ENCODE measurements around the gene RFFL.
"Not testable (repeated sequence)": the region's sequence is repeated elsewhere in the genome, so short reads cannot be mapped to it uniquely, and the experiment has no call there.

Gene RFFL

GRCh38 chr17:35046245-35046644 lies 17.3 kb downstream of the RFFL start:
- DNase-seq: no peak

- DNase-seq: not testable (repeated sequence)
These were observed 18.0 kb downstream of the RFFL start for GRCh38 chr17:35045458-35045979.

DNA sequence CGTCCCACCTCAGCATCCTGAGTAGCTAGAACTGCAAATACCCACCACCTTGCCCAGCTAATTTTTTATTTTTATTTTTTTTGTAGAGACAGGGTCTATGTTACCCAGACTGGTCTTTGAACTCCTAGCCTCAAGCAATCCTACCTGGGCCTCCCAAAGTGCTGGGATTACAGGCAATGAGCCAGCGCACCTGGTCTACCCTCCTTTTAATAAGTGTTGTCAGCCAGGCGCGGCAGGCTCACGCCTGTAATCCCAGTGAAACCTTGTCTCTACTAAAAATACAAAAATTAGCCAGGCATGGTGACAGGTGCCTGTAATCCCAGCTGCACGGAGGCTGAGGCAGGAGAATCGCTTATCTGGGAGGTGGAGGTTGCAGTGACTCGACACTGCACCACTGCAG lies 19.3 kb downstream of the RFFL start:
- DNase-seq: no peak

GRCh38 chr17:35041390-35041789 lies 22.1 kb downstream of the RFFL start:
- no peak for DNase-seq

- DNase-seq: no peak
These were observed 25.1 kb downstream of the RFFL start for GRCh38 chr17:35038453-35038852.

GRCh38 chr17:35030780-35031179 lies 32.7 kb downstream of the RFFL start:
- no peak for DNase-seq

DNA sequence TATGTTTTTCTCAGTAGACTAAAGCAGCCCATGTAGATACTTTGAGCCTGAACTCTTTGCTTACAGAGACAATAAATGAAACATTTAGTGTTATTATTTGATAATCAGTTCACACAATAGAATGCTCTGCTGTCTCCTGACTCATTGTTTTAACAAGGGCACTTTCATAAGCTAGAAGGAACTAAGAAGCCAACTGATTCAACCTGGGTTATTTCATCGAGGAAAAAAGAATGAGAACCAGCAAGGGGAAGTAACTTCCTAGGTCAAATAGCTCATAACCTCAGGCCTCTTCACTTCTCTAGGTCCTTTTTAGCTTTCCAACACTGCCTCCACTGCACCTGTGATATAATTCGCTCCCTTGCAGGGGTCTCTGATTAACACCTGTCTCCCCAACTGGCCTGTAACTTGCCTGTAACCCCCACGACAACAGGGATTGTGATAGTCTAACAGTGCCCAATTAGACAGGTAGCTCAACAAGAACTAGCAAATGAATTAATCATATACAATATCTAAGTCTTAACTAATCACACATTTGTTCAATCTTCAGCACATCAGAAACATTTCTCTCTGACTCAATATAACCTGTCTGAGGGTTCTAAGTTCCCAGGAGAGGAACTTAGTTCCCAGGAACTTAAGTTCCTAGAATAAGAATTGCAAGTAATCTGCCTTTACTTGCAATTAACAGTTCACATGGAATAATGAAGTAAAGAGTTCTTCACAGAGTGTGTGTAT lies 34.8 kb downstream of the RFFL start:
- DNase-seq: peak; percentile 39

GRCh38 chr17:35028097-35028496 lies 35.4 kb downstream of the RFFL start:
- DNase-seq: not testable (repeated sequence)

DNA sequence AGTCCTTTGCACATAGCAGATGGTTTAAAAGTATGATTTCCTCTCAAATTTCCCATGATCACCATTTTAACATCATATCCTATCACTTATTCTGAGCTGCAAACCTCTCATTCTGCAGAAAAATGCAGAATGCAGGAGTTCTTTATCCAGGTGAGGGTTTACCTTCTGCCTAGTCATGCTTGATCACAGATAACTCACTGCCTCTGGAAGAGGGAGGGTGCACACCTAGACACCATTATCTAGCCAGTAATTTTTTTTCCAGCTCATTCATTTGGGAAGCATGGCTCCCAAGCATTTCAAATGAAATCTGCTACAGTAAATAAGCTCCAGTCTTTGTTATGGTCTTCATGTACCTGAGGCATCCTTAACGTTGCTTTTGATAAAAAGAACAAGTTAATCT lies 38.0 kb downstream of the RFFL start:
- no peak for DNase-seq

- DNase-seq: no peak
These were observed 40.0 kb downstream of the RFFL start for GRCh38 chr17:35023538-35023937.

DNA sequence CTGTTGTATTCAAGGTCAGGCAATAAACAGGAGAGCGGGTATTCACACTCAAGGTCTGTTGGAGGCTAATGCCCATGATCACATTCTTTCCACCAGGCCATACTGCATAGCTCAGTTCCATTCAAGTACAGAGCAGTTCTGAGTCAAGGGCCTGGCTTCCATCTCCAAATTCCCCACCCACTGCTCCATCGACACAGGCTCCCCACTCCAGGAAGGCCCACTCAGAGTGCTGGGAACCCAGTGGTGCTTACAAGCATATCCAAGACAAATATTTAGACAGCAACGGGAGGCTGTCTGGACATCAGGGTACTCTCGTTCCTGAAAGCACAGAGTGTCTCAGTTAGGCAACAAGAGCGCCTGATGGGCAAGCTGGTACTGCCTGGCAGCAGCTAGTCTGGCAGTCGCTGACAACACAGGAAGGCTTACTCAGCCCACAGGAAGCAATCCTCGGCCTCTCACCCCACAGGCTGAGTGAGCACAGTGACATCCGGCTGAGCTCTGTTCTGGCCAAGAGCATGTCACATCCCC lies 40.9 kb downstream of the RFFL start:
- DNase-seq: peak; percentile 82

- DNase-seq: no peak
These were observed 41.8 kb downstream of the RFFL start for GRCh38 chr17:35021520-35022380.

- DNase-seq: no peak
These were observed 43.9 kb downstream of the RFFL start for GRCh38 chr17:35019386-35020179.

DNA sequence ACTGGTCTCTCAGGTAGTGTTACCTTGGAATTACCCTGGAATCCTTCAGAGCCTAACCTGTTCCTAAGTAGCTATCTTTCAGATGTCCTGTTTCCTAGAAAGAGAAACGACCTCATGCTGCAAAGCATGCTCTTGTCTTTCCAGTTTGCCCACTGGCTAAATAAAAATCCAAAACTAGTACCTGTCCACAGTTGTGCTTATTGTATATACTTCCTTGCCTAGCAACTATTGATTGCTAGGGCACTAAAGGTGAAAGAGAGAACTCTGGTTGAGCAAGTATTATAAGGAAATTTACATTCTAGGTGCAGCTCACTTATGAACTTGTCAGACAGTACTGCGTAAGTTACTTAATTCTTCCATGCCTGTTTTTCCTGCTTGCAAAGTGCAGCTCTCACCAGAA lies 44.7 kb downstream of the RFFL start:
- DNase-seq: no peak

GRCh38 chr17:35017021-35017420 lies 46.5 kb downstream of the RFFL start:
- no peak for DNase-seq

GRCh38 chr17:35016369-35016768 lies 47.1 kb downstream of the RFFL start:
- no peak for DNase-seq

DNA sequence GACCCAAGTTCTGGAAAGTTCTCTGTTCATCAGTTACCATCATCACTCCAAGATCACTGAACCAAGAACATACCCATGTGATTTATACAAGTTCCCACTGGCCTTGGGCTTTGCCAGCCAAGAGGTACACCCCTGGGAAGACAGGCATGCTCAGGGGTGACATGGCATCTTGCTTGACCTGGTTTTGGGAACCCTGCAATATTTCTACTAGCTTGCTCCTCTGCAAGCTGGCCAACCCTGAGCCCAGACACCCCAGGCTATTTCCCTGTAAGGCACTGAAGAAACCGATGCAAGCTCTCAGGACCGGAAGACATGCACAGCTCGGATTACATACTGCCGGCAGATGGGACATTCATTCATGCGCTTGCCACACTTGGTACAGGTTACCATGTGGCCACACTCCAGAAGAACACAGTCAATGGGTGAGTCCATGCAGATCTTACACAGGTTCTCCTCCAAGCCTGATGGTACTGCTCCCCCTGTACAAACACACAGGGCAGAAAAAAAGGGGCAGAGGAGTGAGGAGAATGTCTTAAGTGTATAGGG lies 51.8 kb downstream of the RFFL start:
- no peak for DNase-seq

DNA sequence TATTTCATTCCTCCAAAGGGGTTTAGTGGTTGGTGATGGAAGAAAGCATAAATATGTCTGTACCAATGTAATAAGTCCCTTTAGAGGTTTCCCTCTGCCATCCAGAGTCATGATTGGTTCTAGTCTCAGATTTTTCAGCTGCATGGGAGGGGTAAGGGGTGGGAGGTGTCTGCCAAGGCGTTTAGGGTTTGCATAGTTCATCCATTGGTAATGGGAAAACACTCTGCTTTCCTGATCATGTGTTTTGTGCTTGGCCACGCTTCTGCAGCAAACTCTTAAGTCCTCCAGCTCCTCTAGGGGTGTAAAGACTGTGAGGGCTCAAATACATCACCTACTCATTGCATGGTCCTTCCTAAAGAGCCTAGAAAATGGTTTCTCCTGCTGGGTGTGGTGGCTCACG lies 53.4 kb downstream of the RFFL start:
- DNase-seq: no peak

GRCh38 chr17:35006961-35007360 lies 56.5 kb downstream of the RFFL start:
- DNase-seq: no peak

DNA sequence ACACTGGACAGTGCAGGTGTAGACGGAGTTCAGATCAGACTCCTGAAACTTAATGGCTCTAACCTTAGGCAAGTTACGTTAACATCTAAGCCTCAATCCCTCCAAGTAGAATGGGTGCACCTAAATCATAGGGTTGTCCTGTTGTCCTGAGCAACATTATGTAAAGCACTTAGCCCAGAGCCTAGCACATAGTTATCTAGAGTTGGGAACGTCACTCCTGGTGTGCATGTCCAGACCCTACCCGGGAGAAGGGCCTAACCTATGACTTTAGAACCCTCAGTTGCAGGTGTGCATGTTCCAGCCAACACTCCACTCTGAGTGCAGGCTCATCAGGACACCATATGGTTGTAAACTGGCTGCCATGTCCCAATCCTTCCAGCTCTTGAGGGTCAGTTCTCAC lies 57.2 kb downstream of the RFFL start:
- no peak for DNase-seq

GRCh38 chr17:35003778-35004177 lies 59.7 kb downstream of the RFFL start:
- no peak for DNase-seq

DNA sequence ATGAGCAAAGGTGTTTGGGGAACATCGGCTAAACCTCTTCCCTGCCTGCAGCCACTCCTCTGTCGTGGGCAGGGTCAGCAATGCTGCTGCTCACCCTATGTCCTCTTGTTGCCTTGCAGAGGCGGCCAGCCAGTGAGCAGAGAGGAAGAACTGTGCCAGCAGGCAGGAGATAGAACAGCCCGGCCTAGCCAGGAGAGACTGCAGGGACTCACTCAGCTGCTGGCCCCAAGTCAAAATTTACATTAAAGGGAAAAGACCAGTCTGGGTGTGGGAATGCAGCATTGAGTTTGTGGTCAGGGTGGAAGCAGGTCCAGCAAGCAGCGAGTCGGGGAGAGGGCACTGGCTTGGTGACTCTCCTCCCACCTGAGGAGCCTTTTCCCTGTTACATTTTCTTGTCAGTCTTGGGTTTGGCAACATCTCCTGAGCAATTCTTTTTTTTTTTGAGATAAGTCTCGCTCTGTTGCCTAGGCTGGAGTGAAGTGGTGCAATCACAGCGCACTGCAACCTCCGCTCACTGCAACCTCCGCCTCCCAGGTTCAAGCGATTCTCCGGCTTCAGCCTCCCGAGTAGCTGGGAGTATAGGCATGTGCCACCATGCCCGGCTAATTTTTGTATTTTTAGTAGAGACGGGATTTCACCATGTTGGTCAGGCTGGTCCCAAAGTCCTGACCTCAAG lies 60.5 kb downstream of the RFFL start:
- no peak for DNase-seq

Measured in hematopoietic multipotent progenitor cell treated with erythropoietin and hydrocortisone succinate and interleukin-3 and kit ligand, for 4 days (in vitro differentiated cells).